Body of pancreas (tissue), 4 donors: ENCODE measurements around the gene USP31.

ENCODE experiments used
- POLR2A ChIP-seq, 3 donors: fragments of 450-650 bp; IDR thresholded peaks; one replicate each; pipeline ENCODE4 v1.6.1; 2016; ENCODE audit warnings: antibody characterized with exemption in 3 of 3, mild to moderate bottlenecking in 2 of 3
- TF ChIP-seq, protein P1 (sequence below), 7 experiments: fragments of 450-650 bp in 4 of 7; fragments of 200-600 bp in 3 of 7; sonication (generic) in 3 of 7; IDR thresholded peaks; one replicate each; pipeline ENCODE4 v1.5.1; 2016 to 2019; ENCODE audit warnings: antibody characterized with exemption in 7 of 7

DNA sequence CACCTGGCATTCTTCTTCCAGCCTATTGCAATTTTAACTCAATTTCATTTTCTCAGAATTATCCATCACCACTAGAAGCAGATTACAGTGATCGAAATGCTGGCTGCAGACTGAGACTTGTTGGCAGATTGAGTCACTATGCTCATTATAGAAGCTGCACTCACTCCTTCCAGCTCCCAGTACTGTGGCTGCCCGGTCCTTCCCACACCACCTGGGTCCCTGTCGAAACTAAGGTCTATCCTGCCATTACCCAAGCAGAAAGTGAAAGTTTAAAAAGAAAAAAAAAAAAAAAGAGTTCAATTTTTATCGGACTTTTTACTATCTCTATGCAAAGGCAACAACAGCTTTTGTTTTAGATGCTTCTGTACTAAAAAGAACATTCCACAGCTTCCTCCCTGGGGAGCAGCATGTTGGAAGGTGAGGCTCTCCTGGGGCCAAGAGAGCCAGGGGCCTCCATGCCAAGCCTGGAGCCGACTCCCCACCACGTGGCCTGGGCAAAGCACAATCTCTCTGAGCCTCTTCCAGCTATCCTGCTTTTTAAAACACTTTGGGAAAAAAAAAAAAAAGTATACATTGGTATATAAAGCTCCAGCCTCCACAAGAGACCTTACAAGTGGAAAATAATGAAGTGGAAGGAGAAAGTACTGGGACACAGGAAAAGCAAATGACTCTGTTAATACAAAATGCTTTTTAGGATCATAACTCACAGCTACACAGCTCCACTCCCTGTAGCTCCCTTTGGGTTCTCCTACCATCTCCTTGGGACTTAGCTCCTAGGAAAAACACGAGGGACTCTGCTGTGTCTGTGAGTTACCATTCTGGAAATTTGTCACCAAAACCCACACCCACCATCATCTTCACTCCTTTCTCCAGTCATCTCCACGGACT is 77.8 kb downstream of the USP31 start:
- TF ChIP-seq, protein P1, sequence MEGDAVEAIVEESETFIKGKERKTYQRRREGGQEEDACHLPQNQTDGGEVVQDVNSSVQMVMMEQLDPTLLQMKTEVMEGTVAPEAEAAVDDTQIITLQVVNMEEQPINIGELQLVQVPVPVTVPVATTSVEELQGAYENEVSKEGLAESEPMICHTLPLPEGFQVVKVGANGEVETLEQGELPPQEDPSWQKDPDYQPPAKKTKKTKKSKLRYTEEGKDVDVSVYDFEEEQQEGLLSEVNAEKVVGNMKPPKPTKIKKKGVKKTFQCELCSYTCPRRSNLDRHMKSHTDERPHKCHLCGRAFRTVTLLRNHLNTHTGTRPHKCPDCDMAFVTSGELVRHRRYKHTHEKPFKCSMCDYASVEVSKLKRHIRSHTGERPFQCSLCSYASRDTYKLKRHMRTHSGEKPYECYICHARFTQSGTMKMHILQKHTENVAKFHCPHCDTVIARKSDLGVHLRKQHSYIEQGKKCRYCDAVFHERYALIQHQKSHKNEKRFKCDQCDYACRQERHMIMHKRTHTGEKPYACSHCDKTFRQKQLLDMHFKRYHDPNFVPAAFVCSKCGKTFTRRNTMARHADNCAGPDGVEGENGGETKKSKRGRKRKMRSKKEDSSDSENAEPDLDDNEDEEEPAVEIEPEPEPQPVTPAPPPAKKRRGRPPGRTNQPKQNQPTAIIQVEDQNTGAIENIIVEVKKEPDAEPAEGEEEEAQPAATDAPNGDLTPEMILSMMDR (IDR thresholded peaks at IDR 0.05) = no peak
- no peak for TF ChIP-seq POLR2A (IDR thresholded peaks at IDR 0.05)
